Raji (cell line): ENCODE data around the gene POLL.

Experiments used
- POLR2A ChIP-seq: IDR thresholded peaks from 2 replicates; pipeline ENCODE4 v1.6.1; 2011; ENCODE audit warnings: low read depth, low read length, control low read depth; ENCODE audit not compliant: insufficient read depth

Gene POLL

GRCh38 chr10:101559596-101560297, 28.3 kb downstream of the POLL start:
- TF ChIP-seq POLR2A = no peak

DNA sequence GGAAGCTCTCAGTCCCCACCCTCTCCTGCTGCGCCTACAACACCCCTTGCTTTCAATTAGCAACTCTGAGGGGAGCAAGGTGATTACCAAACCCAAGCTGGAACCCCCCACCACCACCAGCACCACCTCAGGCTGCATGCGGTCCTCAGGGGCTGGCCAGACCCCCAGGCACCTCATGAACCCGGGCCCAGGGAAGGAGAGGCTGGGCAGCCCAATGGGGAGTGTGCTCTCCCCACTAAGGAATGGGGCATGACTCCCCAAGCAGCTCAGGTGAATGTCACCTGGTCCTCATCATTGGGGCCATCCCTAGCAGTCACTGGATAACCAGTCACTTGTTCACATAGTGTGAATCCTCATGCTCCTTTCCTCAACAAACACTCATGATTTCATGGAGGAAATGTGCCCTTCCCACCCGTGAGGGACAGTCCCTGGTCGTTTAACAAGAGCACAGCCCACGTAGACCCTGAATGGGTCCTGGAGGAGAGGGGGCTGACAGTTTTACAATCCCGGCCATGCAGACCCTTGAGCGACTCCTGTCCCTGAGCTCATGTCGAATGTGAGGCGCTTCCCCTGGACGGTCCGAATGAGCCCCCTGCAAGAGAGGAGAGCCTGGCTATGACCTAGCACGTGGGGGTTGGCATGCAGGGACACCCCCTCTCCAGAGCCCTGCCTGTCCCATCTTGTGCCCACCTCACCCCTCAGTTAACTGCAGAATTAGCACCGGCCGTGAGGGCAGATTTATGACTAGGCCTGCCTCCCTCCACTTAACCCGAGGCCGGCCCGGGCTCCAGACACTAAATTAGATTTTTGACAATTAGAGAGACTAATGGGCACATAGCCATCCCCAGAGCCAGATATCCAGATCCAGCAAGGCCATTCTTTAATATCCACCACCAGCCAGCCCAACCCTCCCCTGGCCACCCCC, 29.1 kb downstream of the POLL start:
- TF ChIP-seq POLR2A = no peak

DNA sequence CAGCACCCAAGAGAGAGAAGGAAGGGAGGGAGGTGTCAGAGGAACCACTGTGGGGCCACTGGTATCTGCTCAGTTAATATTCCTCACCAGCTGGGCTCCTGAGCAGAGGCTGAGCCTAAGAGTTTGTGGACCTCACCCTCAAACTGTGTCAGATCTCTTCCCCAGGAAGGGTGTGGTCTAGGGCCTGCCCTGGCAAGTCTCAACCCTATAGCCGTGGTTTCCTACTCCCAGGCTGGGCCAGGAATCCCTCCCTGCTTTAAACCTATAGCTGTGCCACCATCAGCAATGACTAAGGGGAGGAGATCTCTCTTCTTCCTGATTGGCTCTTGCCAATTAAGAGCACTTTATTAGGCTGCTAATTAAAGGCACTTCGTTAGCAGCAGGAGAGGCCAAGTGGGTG, 29.9 kb downstream of the POLL start:
- TF ChIP-seq POLR2A = no peak

GRCh38 chr10:101557541-101557940, 30.5 kb downstream of the POLL start:
- no peak for TF ChIP-seq POLR2A

- no peak for TF ChIP-seq POLR2A
Measured at GRCh38 chr10:101552442-101552841, 35.6 kb downstream of the POLL start.

GRCh38 chr10:101550965-101551364, 37.1 kb downstream of the POLL start:
- TF ChIP-seq POLR2A = no peak

DNA sequence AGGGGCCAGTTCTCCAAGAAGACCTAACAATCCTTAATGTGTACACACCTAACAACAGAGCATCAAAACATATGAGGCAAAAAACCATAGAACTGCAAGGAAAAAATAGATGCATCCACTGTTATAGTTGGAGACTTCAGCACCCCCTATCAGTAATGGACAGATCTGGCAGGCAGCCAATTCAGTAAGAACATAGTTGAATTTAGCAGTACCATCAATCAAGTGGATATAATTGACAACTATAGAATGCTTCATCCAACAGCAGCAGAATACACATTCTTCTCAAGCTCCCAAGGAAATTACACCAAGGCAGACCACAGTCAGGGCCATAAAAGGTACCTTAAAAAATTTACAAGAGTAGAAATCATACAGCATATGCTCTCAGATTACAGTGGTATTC, 42.2 kb downstream of the POLL start:
- no peak for TF ChIP-seq POLR2A

- no peak for TF ChIP-seq POLR2A
Measured at GRCh38 chr10:101538446-101538845, 49.6 kb downstream of the POLL start.

GRCh38 chr10:101536800-101537199, 51.3 kb downstream of the POLL start:
- TF ChIP-seq POLR2A = no peak

DNA sequence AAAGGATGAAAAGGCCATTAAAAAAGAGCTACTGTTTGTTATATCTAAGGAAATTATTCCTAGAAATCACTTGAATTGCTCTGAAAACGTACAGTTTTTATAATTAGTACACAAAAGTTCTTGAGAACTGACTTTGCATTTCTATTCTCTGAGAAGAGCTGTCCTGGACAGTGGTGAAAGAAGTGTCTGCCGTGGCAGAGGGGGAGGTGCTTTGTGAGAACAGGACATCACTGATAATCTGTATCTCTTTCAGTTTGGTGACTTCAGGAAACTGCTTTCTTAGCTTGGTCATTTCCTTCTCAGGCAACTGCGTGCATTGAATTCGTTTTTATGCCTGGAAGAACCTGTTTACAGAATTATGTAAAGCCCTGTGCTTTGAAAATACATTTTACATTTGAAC, 52.1 kb downstream of the POLL start:
- TF ChIP-seq POLR2A = no peak

- no peak for TF ChIP-seq POLR2A
Measured at GRCh38 chr10:101529725-101530553, 58.1 kb downstream of the POLL start.

DNA sequence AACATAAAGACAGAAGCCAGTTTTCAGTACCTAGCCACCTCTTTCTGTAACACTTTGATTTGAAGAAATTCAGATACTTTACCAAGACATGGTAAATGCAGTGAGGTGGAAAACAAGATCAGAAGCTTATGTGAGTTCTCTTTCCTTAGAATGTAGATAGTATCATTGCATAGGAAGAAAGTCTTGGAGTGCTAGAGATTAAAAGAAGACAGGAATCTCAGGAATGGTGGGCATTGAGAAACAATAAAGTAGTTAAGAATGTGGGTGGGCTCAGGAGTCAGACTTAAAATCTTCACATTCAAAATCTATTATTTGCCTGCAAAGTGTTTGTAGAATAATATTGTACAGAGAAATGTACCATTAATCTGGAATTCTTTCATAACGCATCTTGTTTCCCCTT, 58.9 kb downstream of the POLL start:
- TF ChIP-seq POLR2A = no peak
